BE2C (cell line): ENCODE results near the gene WDR7.

Experiments
- DNase-seq: peaks from one replicate; pipeline ENCODE4 v3.0.0-alpha.2; 2020
- H3K27me3 ChIP-seq: fragments of 250-450 bp; sonication (Bioruptor Pico); 2 replicates; pipeline ENCODE4 v1.5.1; 2020; ENCODE audit warnings: mild to moderate bottlenecking
- H3K36me3 ChIP-seq: fragments of 250-450 bp; sonication (Bioruptor Pico); 2 replicates; pipeline ENCODE4 v1.5.1; 2020; ENCODE audit warnings: mild to moderate bottlenecking
- H3K4me1 ChIP-seq: fragments of 250-450 bp; sonication (Bioruptor Pico); 2 replicates; pipeline ENCODE4 v1.5.1; 2020
- H3K4me3 ChIP-seq: 2 replicates; pipeline ENCODE4 v1.5.1; 2011; ENCODE audit warnings: low read depth, low read length
- H3K9me3 ChIP-seq: fragments of 250-450 bp; sonication (Bioruptor Pico); 2 replicates; pipeline ENCODE4 v1.5.1; 2020
- CTCF ChIP-seq: IDR thresholded peaks from 2 replicates; pipeline ENCODE4 v1.5.1; 2012; ENCODE audit warnings: mild to moderate bottlenecking, low read depth, low read length

WDR7 gene

GRCh38 chr18:56870982-56871381, 219.8 kb downstream of the WDR7 start:
- H3K4me3 ChIP-seq, result no peak overlapping the region
- H3K9me3 ChIP-seq, result no peaks in the 10 kb centered on the region
- H3K36me3 ChIP-seq, result no peaks in the 10 kb centered on the region
- no peak for DNase-seq
- H3K4me1 ChIP-seq, result no peaks in the 10 kb centered on the region
- TF ChIP-seq CTCF, result no peak
- no peaks in the 10 kb centered on the region for H3K27me3 ChIP-seq

- Histone ChIP-seq H3K4me3 (no peak overlapping the region), H3K9me3 (no peaks in the 10 kb centered on the region), H3K36me3 (no peaks in the 10 kb centered on the region), H3K27me3 (no peaks in the 10 kb centered on the region), H3K4me1 (no peaks in the 10 kb centered on the region)
- no peak for DNase-seq
- TF ChIP-seq CTCF, result no peak
Observed at GRCh38 chr18:56872140-56872539, 221.0 kb downstream of the WDR7 start.

- TF ChIP-seq CTCF, result no peak
Observed at GRCh38 chr18:56873441-56874140, 222.4 kb downstream of the WDR7 start.

GRCh38 chr18:56878711-56879110, 227.6 kb downstream of the WDR7 start:
- no peaks in the 10 kb centered on the region for H3K36me3 ChIP-seq
- H3K27me3 ChIP-seq, result no peaks in the 10 kb centered on the region
- TF ChIP-seq CTCF, result no peak
- H3K9me3 ChIP-seq, result no peaks in the 10 kb centered on the region
- DNase-seq, result no peak
- no peaks in the 10 kb centered on the region for H3K4me1 ChIP-seq
- no peak overlapping the region for H3K4me3 ChIP-seq

More at GRCh38 chr18:56873441-56874140, 222.4 kb downstream of the WDR7 start:
- Histone ChIP-seq H3K4me1 (no peaks in the 10 kb centered on the region), H3K4me3 (no peak overlapping the region), H3K27me3 (no peaks in the 10 kb centered on the region), H3K9me3 (no peaks in the 10 kb centered on the region), H3K36me3 (no peaks in the 10 kb centered on the region)
- no peak for DNase-seq

GRCh38 chr18:56884511-56884910, 233.4 kb downstream of the WDR7 start:
- no peaks in the 10 kb centered on the region for H3K36me3 ChIP-seq
- no peak for DNase-seq

More at GRCh38 chr18:56884511-56884910, 233.4 kb downstream of the WDR7 start:
- Histone ChIP-seq H3K4me3 (no peak overlapping the region), H3K4me1 (no peaks in the 10 kb centered on the region), H3K9me3 (no peaks in the 10 kb centered on the region), H3K27me3 (no peaks in the 10 kb centered on the region)
- no peak for TF ChIP-seq CTCF
